NCI-H526 (cell line): ENCODE measurements around the gene SLC26A9.
"Not testable (repeated sequence)": the region's sequence is repeated elsewhere in the genome, so short reads cannot be mapped to it uniquely, and the experiment has no call there.

ENCODE experiments used
- DNase-seq, 2 experiments: peaks; one replicate each; lab custom pipeline; 2025; lab: John Stamatoyannopoulos, UW

Gene SLC26A9

GRCh38 chr1:205926213-205926612 is 17.0 kb downstream of the SLC26A9 start:
- DNase-seq, result no peak

GRCh38 chr1:205925736-205926135 is 17.5 kb downstream of the SLC26A9 start:
- no peak for DNase-seq

- no peak for DNase-seq
Observed at GRCh38 chr1:205924460-205924790, 18.8 kb downstream of the SLC26A9 start.

GRCh38 chr1:205923651-205924459 is 19.4 kb downstream of the SLC26A9 start:
- DNase-seq, result no peak

GRCh38 chr1:205922806-205923205 is 20.4 kb downstream of the SLC26A9 start:
- no peak for DNase-seq

GRCh38 chr1:205922314-205922713 is 20.9 kb downstream of the SLC26A9 start:
- no peak for DNase-seq

- DNase-seq, result no peak
Observed at GRCh38 chr1:205921570-205921909, 21.7 kb downstream of the SLC26A9 start.

GRCh38 chr1:205920861-205921569 is 22.2 kb downstream of the SLC26A9 start:
- DNase-seq, result no peak

- peak in 1 of 2 experiments; percentile 38 for DNase-seq
Observed at GRCh38 chr1:205920159-205920558, 23.1 kb downstream of the SLC26A9 start.

GRCh38 chr1:205918955-205919746 is 24.1 kb downstream of the SLC26A9 start:
- peak; percentile 71 to 88 for DNase-seq

- DNase-seq, result peak; percentile 56 to 64
Observed at GRCh38 chr1:205917466-205918238, 25.6 kb downstream of the SLC26A9 start.

- DNase-seq, result no peak
Observed at GRCh38 chr1:205916541-205916940, 26.7 kb downstream of the SLC26A9 start.

GRCh38 chr1:205915354-205915990 is 27.8 kb downstream of the SLC26A9 start:
- no peak for DNase-seq

GRCh38 chr1:205914730-205915129 is 28.5 kb downstream of the SLC26A9 start:
- no peak for DNase-seq

- no peak for DNase-seq
Observed at GRCh38 chr1:205914155-205914507, 29.1 kb downstream of the SLC26A9 start.

GRCh38 chr1:205913451-205914154 is 29.7 kb downstream of the SLC26A9 start:
- DNase-seq, result no peak

GRCh38 chr1:205907794-205908193 is 35.5 kb downstream of the SLC26A9 start:
- peak in 1 of 2 experiments; percentile 34 for DNase-seq

- DNase-seq, result not testable (repeated sequence)
Observed at GRCh38 chr1:205905095-205905494, 38.2 kb downstream of the SLC26A9 start.

GRCh38 chr1:205896351-205896750 is 46.9 kb downstream of the SLC26A9 start:
- no peak for DNase-seq

GRCh38 chr1:205894119-205894518 is 49.1 kb downstream of the SLC26A9 start:
- DNase-seq, result not testable (repeated sequence)

- DNase-seq, result not testable (repeated sequence)
Observed at GRCh38 chr1:205892175-205892574, 51.1 kb downstream of the SLC26A9 start.
